GM23338 (cell line): ENCODE measurements around the gene FRAS1. TPM values are rescaled to one million over a fixed set of nuclear protein-coding genes. Genes with fewer than 3 reads are reported as not detected.

Experiments used
- ATAC-seq: fragments of 200-7000 bp; cut with Tn5 transposase; 3 replicates; pipeline ENCODE4 v1.9.1; 2020
- DNase-seq: peaks from one replicate; pipeline ENCODE4 v3.0.0-alpha.2; 2015; ENCODE audit warnings: low spot score
- H2AFZ ChIP-seq: fragments of 200-600 bp; sonication (generic); 2 replicates; pipeline ENCODE4 v1.8.0; 2016; ENCODE audit warnings: antibody characterized with exemption, mild to moderate bottlenecking, moderate library complexity
- H3F3A ChIP-seq: fragments of 200-600 bp; sonication (generic); replicated peaks from 2 replicates; pipeline ENCODE4 v1.8.0; 2017; ENCODE audit warnings: antibody characterized with exemption, mixed run types, low read depth
- H3K27ac ChIP-seq: fragments of 200-600 bp; sonication (generic); 2 replicates; pipeline ENCODE4 v1.6.1; 2016; ENCODE audit warnings: low read depth
- H3K27me3 ChIP-seq: fragments of 200-600 bp; sonication (generic); 2 replicates; pipeline ENCODE4 v1.8.0; 2016; ENCODE audit warnings: mild to moderate bottlenecking, mixed run types, moderate library complexity; ENCODE audit not compliant: insufficient read depth
- H3K36me3 ChIP-seq: fragments of 200-600 bp; sonication (generic); 2 replicates; pipeline ENCODE4 v1.8.0; 2016; ENCODE audit warnings: mild to moderate bottlenecking; ENCODE audit not compliant: insufficient read depth
- H3K4me1 ChIP-seq: fragments of 200-600 bp; sonication (generic); 2 replicates; pipeline ENCODE4 v1.8.0; 2016; ENCODE audit warnings: mild to moderate bottlenecking, moderate library complexity; ENCODE audit not compliant: insufficient read depth
- H3K4me2 ChIP-seq: fragments of 200-600 bp; sonication (generic); 2 replicates; pipeline ENCODE4 v1.7.1; 2017; ENCODE audit warnings: mixed run types
- H3K4me3 ChIP-seq: fragments of 200-600 bp; sonication (generic); 2 replicates; pipeline ENCODE4 v1.6.1; 2016; ENCODE audit warnings: mixed run types
- H3K79me2 ChIP-seq: fragments of 200-600 bp; sonication (generic); replicated peaks from 2 replicates; pipeline ENCODE4 v1.8.0; 2017; ENCODE audit warnings: mild to moderate bottlenecking; ENCODE audit not compliant: insufficient read depth
- H3K9me2 ChIP-seq: fragments of 200-600 bp; sonication (generic); 2 replicates; pipeline ENCODE4 v1.8.0; 2017; ENCODE audit not compliant: insufficient read depth
- H4K20me1 ChIP-seq: fragments of 200-600 bp; sonication (generic); replicated peaks from 2 replicates; pipeline ENCODE4 v1.8.0; 2017; ENCODE audit warnings: mild to moderate bottlenecking; ENCODE audit not compliant: insufficient read depth
- H3K27ac Mint-ChIP-seq: 2 replicates; pipeline ENCODE4 v1.8.0; 2020; ENCODE audit warnings: inconsistent platforms, mild to moderate bottlenecking, moderate library complexity, mixed read lengths
- H3K27me3 Mint-ChIP-seq: 3 replicates; pipeline ENCODE4 v1.8.0; 2022; ENCODE audit warnings: low read depth, mild to moderate bottlenecking, moderate library complexity, mixed read lengths, inconsistent platforms; ENCODE audit not compliant: insufficient read depth, poor library complexity
- H3K36me3 Mint-ChIP-seq: 3 replicates; pipeline ENCODE4 v1.8.0; 2021; ENCODE audit warnings: low read depth, mild to moderate bottlenecking, inconsistent platforms, moderate library complexity, mixed read lengths
- H3K4me1 Mint-ChIP-seq: 3 replicates; pipeline ENCODE4 v1.8.0; 2020; ENCODE audit warnings: mild to moderate bottlenecking, inconsistent platforms, mixed read lengths
- H3K4me3 Mint-ChIP-seq: 3 replicates; pipeline ENCODE4 v1.8.0; 2021; ENCODE audit warnings: moderate library complexity, mild to moderate bottlenecking, inconsistent platforms, mixed read lengths
- H3K9me3 Mint-ChIP-seq: 3 replicates; pipeline ENCODE4 v1.8.0; 2020; ENCODE audit warnings: moderate library complexity, mild to moderate bottlenecking, inconsistent platforms, mixed read lengths
- ZNF114 ChIP-seq: fragments of 250-450 bp; sonication (Bioruptor Pico); IDR thresholded peaks from 2 replicates; pipeline ENCODE4 v1.5.0; 2020; ENCODE audit warnings: mild to moderate bottlenecking, moderate library complexity
- polyA plus RNA-seq: library from polyadenylated mRNA; unstranded; fragments of >200 nt; fragmentation: Nextera tagmentation; extraction: Ambion mirVana; gene quantifications from 2 replicates; pipeline ENCODE4 v1.2.1, GENCODE V29; 2016
- total RNA-seq: library from RNA; depleted of rRNA; stranded (reverse); fragments of >200 nt; shearing (Covaris generic); gene quantifications from 2 replicates; pipeline ENCODE4 v1.2.3, GENCODE V29; 2014
- TF ChIP-seq, protein P1 (sequence below): IDR thresholded peaks from one replicate; pipeline ENCODE4 v1.6.1; 2018; ENCODE audit warnings: antibody characterized with exemption; ENCODE audit not compliant: unreplicated experiment
- TF ChIP-seq, protein P2 (sequence below), 2 experiments: fragments of 200-600 bp in 1 of 2; sonication (generic) in 1 of 2; conservative IDR thresholded peaks; 2 replicates each; pipeline versions ENCODE4 v1.5.1 to v1.6.1; 2016 to 2017; ENCODE audit warnings: antibody characterized with exemption in 2 of 2, low read depth in 2 of 2, mild to moderate bottlenecking in 2 of 2, moderate library complexity in 1 of 2

FRAS1 gene
- total and polyA plus RNA-seq, 2 experiments from 2014 or later = 12.4 to 108 TPM

DNA sequence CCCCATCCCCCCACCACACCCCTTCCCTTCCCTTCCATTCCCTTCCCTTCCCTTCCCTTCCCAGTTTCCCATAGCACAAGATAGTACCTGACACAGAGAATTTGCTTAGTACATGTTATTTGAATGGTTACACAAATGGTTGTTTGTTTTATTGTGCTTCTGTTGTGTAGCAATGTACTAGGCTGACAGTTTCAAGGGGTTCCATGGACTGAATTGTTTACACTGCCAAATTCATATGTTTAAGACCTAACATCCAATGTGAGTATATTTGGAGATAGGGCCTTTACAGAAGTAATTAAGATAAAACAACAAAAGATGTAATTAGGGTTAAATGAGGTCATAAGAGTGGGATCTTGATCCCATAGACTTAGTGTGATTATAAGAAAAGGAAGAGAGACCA lies 133.5 kb downstream of the FRAS1 start:
- no peak overlapping the region for H3K4me3 ChIP-seq
- no peaks in the 10 kb centered on the region for H3F3A ChIP-seq
- peaks cover 32% of the 10 kb centered on the region for H3K9me3 Mint-ChIP-seq
- H3K36me3 ChIP-seq = no peaks in the 10 kb centered on the region; the same call in 1 of the 2 replicates
- DNase-seq (no peak), ATAC-seq (no peak)
- H3K4me3 Mint-ChIP-seq = no peak overlapping the region
- peaks cover 8% of the 10 kb centered on the region for H4K20me1 ChIP-seq
- H3K27ac ChIP-seq = no peak overlapping the region
- peaks cover 92% of the 10 kb centered on the region for H3K79me2 ChIP-seq
- H3K9me2 ChIP-seq = no peaks in the 10 kb centered on the region; the same call in 1 of the 2 replicates
- peaks cover 43% of the 10 kb centered on the region for H3K36me3 Mint-ChIP-seq
- H3K4me2 ChIP-seq = no peak overlapping the region
- peaks cover 12% of the 10 kb centered on the region; the same call in 2 of the 3 replicates for H3K4me1 Mint-ChIP-seq
- H2AFZ ChIP-seq = no peak overlapping the region
- no peaks in the 10 kb centered on the region for H3K27me3 ChIP-seq
- TF ChIP-seq, protein P1, sequence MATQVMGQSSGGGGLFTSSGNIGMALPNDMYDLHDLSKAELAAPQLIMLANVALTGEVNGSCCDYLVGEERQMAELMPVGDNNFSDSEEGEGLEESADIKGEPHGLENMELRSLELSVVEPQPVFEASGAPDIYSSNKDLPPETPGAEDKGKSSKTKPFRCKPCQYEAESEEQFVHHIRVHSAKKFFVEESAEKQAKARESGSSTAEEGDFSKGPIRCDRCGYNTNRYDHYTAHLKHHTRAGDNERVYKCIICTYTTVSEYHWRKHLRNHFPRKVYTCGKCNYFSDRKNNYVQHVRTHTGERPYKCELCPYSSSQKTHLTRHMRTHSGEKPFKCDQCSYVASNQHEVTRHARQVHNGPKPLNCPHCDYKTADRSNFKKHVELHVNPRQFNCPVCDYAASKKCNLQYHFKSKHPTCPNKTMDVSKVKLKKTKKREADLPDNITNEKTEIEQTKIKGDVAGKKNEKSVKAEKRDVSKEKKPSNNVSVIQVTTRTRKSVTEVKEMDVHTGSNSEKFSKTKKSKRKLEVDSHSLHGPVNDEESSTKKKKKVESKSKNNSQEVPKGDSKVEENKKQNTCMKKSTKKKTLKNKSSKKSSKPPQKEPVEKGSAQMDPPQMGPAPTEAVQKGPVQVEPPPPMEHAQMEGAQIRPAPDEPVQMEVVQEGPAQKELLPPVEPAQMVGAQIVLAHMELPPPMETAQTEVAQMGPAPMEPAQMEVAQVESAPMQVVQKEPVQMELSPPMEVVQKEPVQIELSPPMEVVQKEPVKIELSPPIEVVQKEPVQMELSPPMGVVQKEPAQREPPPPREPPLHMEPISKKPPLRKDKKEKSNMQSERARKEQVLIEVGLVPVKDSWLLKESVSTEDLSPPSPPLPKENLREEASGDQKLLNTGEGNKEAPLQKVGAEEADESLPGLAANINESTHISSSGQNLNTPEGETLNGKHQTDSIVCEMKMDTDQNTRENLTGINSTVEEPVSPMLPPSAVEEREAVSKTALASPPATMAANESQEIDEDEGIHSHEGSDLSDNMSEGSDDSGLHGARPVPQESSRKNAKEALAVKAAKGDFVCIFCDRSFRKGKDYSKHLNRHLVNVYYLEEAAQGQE = no peak
- no peak for TF ChIP-seq ZNF114 (CRISPR knock-in tag)
- TF ChIP-seq, protein P2, sequence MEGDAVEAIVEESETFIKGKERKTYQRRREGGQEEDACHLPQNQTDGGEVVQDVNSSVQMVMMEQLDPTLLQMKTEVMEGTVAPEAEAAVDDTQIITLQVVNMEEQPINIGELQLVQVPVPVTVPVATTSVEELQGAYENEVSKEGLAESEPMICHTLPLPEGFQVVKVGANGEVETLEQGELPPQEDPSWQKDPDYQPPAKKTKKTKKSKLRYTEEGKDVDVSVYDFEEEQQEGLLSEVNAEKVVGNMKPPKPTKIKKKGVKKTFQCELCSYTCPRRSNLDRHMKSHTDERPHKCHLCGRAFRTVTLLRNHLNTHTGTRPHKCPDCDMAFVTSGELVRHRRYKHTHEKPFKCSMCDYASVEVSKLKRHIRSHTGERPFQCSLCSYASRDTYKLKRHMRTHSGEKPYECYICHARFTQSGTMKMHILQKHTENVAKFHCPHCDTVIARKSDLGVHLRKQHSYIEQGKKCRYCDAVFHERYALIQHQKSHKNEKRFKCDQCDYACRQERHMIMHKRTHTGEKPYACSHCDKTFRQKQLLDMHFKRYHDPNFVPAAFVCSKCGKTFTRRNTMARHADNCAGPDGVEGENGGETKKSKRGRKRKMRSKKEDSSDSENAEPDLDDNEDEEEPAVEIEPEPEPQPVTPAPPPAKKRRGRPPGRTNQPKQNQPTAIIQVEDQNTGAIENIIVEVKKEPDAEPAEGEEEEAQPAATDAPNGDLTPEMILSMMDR (conservative IDR thresholded peaks at IDR 0.05; ENCODE audit: low read depth in 2 of 2) = no peak
- H3K4me1 ChIP-seq = no peaks in the 10 kb centered on the region; the same call in 1 of the 2 replicates
- H3K27ac Mint-ChIP-seq = no peak overlapping the region
- peaks cover 2% of the 10 kb centered on the region for H3K27me3 Mint-ChIP-seq

DNA sequence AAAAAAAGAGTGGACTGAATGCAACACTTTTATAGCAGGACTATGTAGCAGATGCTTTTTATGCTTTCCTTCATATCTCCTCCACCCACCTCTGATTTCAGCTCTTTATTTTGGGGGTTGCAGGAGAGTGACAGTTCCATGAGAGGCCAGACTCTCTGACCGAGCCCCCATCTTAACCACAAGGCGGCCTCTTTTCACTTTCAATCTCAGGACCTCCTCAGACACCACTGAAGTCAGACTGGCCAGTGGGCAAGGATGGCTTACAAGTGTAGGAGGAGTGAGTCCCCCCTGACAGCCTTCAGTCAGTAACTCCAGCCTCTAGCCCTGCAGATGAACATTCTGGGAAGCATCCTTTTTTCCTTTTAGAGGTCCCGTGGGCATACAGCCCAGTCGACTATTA lies 140.8 kb downstream of the FRAS1 start:
- H3K36me3 Mint-ChIP-seq = peaks cover 42% of the 10 kb centered on the region
- Histone ChIP-seq H3K27ac (no peak overlapping the region), H2AFZ (no peak overlapping the region), H3K4me2 (no peak overlapping the region), H3K36me3 (no peaks in the 10 kb centered on the region; the same call in 1 of the 2 replicates), H3F3A (no peaks in the 10 kb centered on the region), H3K27me3 (no peaks in the 10 kb centered on the region), H3K4me1 (peaks cover 15% of the 10 kb centered on the region), H3K9me2 (peaks cover 6% of the 10 kb centered on the region; the same call in 1 of the 2 replicates), H3K79me2 (peaks cover 88% of the 10 kb centered on the region), H3K4me3 (no peak overlapping the region), H4K20me1 (peaks cover 8% of the 10 kb centered on the region)
- TF ChIP-seq, protein P2 (conservative IDR thresholded peaks at IDR 0.05; ENCODE audit: low read depth in 2 of 2) = 0 out of 4 replicates have a peak, but pooled peaks of 1 of the 2 experiments have one; percentile 13
- TF ChIP-seq, protein P1 = no peak
- DNase-seq (no peak), ATAC-seq (peak; percentile 30; the same call in 2 of the 3 replicates)
- H3K27me3 Mint-ChIP-seq = peaks cover 4% of the 10 kb centered on the region
- H3K4me3 Mint-ChIP-seq = no peak overlapping the region
- peaks cover 17% of the 10 kb centered on the region for H3K4me1 Mint-ChIP-seq
- no peak overlapping the region for H3K27ac Mint-ChIP-seq
- peaks cover 36% of the 10 kb centered on the region for H3K9me3 Mint-ChIP-seq
